Caco-2 (cell line): Measurements from ENCODE around the gene MX1. TPM values are rescaled to one million over a fixed set of nuclear protein-coding genes. Genes with fewer than 3 reads are reported as not detected.

Source experiments
- BruUV-seq: library from RNA; stranded (reverse); fragments of 400-500 nt; replicated peaks from 2 replicates; lab custom pipeline; 2021; lab: Mats Ljungman, UMichigan
- CTCF ChIA-PET: fragments of 300-600 bp; sonication (Branson Sonifier 250); formaldehyde crosslinking; loops from one replicate; lab custom pipeline; 2022; ENCODE audit warnings: antibody characterized with exemption; lab: Charles Lee
- POLR2A ChIA-PET: fragments of 300-600 bp; sonication (Branson Sonifier 250); formaldehyde crosslinking; loops from one replicate; lab custom pipeline; 2022; ENCODE audit warnings: antibody characterized with exemption; lab: Charles Lee
- DNase-seq, 2 experiments: peaks; one replicate each; pipeline versions ENCODE4 v3.0.0 to v3.0.0-alpha.2; 2020 to 2022
- H3K27me3 ChIP-seq: replicated peaks from 2 replicates; pipeline ENCODE4 v1.6.0; 2011; ENCODE audit warnings: low read length; ENCODE audit not compliant: control insufficient read depth, insufficient read depth
- H3K36me3 ChIP-seq: 2 replicates; pipeline ENCODE4 v1.5.1; 2011; ENCODE audit warnings: low read length; ENCODE audit not compliant: control insufficient read depth, insufficient read depth
- H3K4me1 ChIP-seq: fragments of 250-450 bp; sonication (Bioruptor Pico); 2 replicates; pipeline ENCODE4 v1.5.1; 2020; ENCODE audit warnings: mild to moderate bottlenecking
- H3K4me3 ChIP-seq: 2 replicates; pipeline ENCODE4 v1.5.1; 2011; ENCODE audit warnings: low read depth, mild to moderate bottlenecking, control low read depth, low read length
- H3K9me3 ChIP-seq: fragments of 250-450 bp; sonication (Bioruptor Pico); 2 replicates; pipeline ENCODE4 v1.5.1; 2020; ENCODE audit warnings: mild to moderate bottlenecking, moderate library complexity
- H3K27ac Mint-ChIP-seq: one replicate; pipeline ENCODE4 v1.8.0; 2022; ENCODE audit warnings: mixed read lengths; ENCODE audit not compliant: unreplicated experiment
- H3K27me3 Mint-ChIP-seq: one replicate; pipeline ENCODE4 v1.8.0; 2022; ENCODE audit warnings: mixed read lengths; ENCODE audit not compliant: insufficient read depth, unreplicated experiment
- H3K36me3 Mint-ChIP-seq: one replicate; pipeline ENCODE4 v1.8.0; 2022; ENCODE audit warnings: mild to moderate bottlenecking, mixed read lengths; ENCODE audit not compliant: insufficient read depth, unreplicated experiment
- H3K4me1 Mint-ChIP-seq: one replicate; pipeline ENCODE4 v1.8.0; 2022; ENCODE audit warnings: low read depth, mixed read lengths; ENCODE audit not compliant: unreplicated experiment
- H3K4me3 Mint-ChIP-seq: one replicate; pipeline ENCODE4 v1.8.0; 2022; ENCODE audit warnings: mild to moderate bottlenecking, moderate library complexity, mixed read lengths; ENCODE audit not compliant: unreplicated experiment
- H3K9me3 Mint-ChIP-seq: one replicate; pipeline ENCODE4 v1.8.0; 2022; ENCODE audit warnings: mixed read lengths; ENCODE audit not compliant: unreplicated experiment
- CTCF ChIP-seq, 2 experiments: fragments of 200-600 bp in 1 of 2; IDR thresholded peaks; 1 replicate in 1 of 2; 2 replicates in 1 of 2; pipeline versions ENCODE4 v1.5.1 to v1.8.0; 2011 to 2022; ENCODE audit warnings: antibody characterized with exemption in 1 of 2, control low read depth in 1 of 2, inconsistent platforms in 1 of 2, low read depth in 1 of 2, low read length in 1 of 2, mild to moderate bottlenecking in 1 of 2, moderate library complexity in 1 of 2; ENCODE audit not compliant: insufficient read depth in 1 of 2, severe bottlenecking in 1 of 2, unreplicated experiment in 1 of 2
- intact Hi-C: fragments of 100-400 bp; cut with micrococcal nuclease; formaldehyde crosslinking; loops from one replicate; pipeline ENCODE4 v1.10.0; 2022; ENCODE audit not compliant: unreplicated experiment
- total RNA-seq: library from RNA; stranded (reverse); gene quantifications from 2 replicates; pipeline ENCODE4 v1.2.3, GENCODE V29; 2022

MX1 gene
- total RNA-seq, 1 experiment from 2014 or later = 18.9 TPM

GRCh38 chr21:41378849-41379248 is 47.2 kb upstream of the MX1 start:
- no peak overlapping the region for H3K27ac Mint-ChIP-seq
- no peaks in the 10 kb centered on the region for H3K4me1 ChIP-seq
- ChIA-PET POLR2A (no interaction called here), CTCF (interaction anchor here (2.9 kb wide), 1 partner anchor 96 kb away, joined by 14 read pairs; no protein-coding TSS in a partner anchor)
- DNase-seq = no peak
- no peaks in the 10 kb centered on the region for H3K36me3 Mint-ChIP-seq
- intact Hi-C loops = no loop called here
- H3K4me3 ChIP-seq = no peak overlapping the region
- H3K9me3 ChIP-seq = peaks cover 5% of the 10 kb centered on the region
- H3K27me3 Mint-ChIP-seq = no peaks in the 10 kb centered on the region
- no peaks in the 10 kb centered on the region for H3K4me1 Mint-ChIP-seq
- no peaks in the 10 kb centered on the region for H3K27me3 ChIP-seq
- H3K4me3 Mint-ChIP-seq = no peak overlapping the region
- BruUV-seq = no TSS peak
- H3K9me3 Mint-ChIP-seq = no peaks in the 10 kb centered on the region
- no peak for TF ChIP-seq CTCF (IDR thresholded peaks at IDR 0.05; ENCODE audit: insufficient read depth in 1 of 2, low read depth in 1 of 2, low read length in 1 of 2, severe bottlenecking in 1 of 2, unreplicated experiment in 1 of 2)
- no peaks in the 10 kb centered on the region for H3K36me3 ChIP-seq

- no peaks in the 10 kb centered on the region for H3K27me3 ChIP-seq
- Mint-ChIP-seq H3K27me3 (no peaks in the 10 kb centered on the region), H3K27ac (peak overlapping the region; percentile 32), H3K36me3 (no peaks in the 10 kb centered on the region), H3K4me1 (no peaks in the 10 kb centered on the region), H3K9me3 (no peaks in the 10 kb centered on the region), H3K4me3 (no peak overlapping the region)
- H3K4me3 ChIP-seq = no peak overlapping the region
- DNase-seq = no peak
- POLR2A ChIA-PET = no interaction called here
- no TSS peak for BruUV-seq
- H3K9me3 ChIP-seq = peaks cover 5% of the 10 kb centered on the region
- CTCF ChIA-PET = interaction anchor here (1.2 kb wide), 1 partner anchor 97 kb away, joined by 5 read pairs; no protein-coding TSS in a partner anchor
- no peak for TF ChIP-seq CTCF (IDR thresholded peaks at IDR 0.05; ENCODE audit: insufficient read depth in 1 of 2, low read depth in 1 of 2, low read length in 1 of 2, severe bottlenecking in 1 of 2, unreplicated experiment in 1 of 2)
- H3K4me1 ChIP-seq = no peaks in the 10 kb centered on the region
- intact Hi-C loops = no loop called here
- H3K36me3 ChIP-seq = no peaks in the 10 kb centered on the region
Measured at GRCh38 chr21:41379901-41380300, 46.1 kb upstream of the MX1 start.

DNA sequence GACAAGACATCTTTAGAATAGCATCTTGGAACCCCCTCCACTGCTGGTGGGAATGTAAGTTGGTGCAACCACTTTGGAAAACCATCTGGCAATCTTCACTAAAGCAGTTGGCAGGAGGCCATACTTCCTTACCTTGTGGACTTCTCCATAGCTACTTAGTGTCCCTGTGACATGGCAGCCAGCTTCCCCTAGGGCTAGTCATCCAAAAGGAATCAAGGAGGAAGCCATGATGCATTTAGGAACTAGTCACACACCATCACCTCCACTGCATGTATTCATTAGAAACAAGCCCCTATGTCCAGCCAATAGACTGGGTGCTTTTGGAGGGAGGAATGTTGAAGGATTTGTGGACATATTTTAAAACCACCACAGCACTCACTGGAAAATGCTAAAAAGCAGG is 44.3 kb upstream of the MX1 start:
- ChIA-PET CTCF (no interaction called here), POLR2A (no interaction called here)
- Histone ChIP-seq H3K27me3 (no peaks in the 10 kb centered on the region), H3K36me3 (no peaks in the 10 kb centered on the region), H3K4me3 (no peak overlapping the region), H3K4me1 (no peaks in the 10 kb centered on the region), H3K9me3 (peaks cover 5% of the 10 kb centered on the region)
- H3K9me3 Mint-ChIP-seq = no peaks in the 10 kb centered on the region
- H3K27ac Mint-ChIP-seq = no peak overlapping the region
- H3K4me3 Mint-ChIP-seq = no peak overlapping the region
- BruUV-seq = no TSS peak
- no peak for DNase-seq
- no peak for TF ChIP-seq CTCF (IDR thresholded peaks at IDR 0.05; ENCODE audit: insufficient read depth in 1 of 2, low read depth in 1 of 2, low read length in 1 of 2, severe bottlenecking in 1 of 2, unreplicated experiment in 1 of 2)
- no peaks in the 10 kb centered on the region for H3K4me1 Mint-ChIP-seq
- intact Hi-C loops = no loop called here
- no peaks in the 10 kb centered on the region for H3K36me3 Mint-ChIP-seq
- no peaks in the 10 kb centered on the region for H3K27me3 Mint-ChIP-seq
